Endothelial cell (in vitro differentiated cells): Measurements from ENCODE around the gene MAP3K6. TPM values are rescaled to one million over a fixed set of nuclear protein-coding genes. Genes with fewer than 3 reads are reported as not detected.
A peak's percentile ranks its signal among the peaks of the same experiment; 100 is the strongest.

ENCODE experiments used
- DNase-seq: peaks from one replicate; pipeline ENCODE4 v3.0.0; 2021; ENCODE audit warnings: low spot score
- H3K27ac Mint-ChIP-seq: one replicate; pipeline ENCODE4 v1.8.0; 2021; ENCODE audit warnings: mixed read lengths, inconsistent platforms; ENCODE audit not compliant: unreplicated experiment
- H3K27me3 Mint-ChIP-seq: one replicate; pipeline ENCODE4 v1.8.0; 2021; ENCODE audit warnings: mild to moderate bottlenecking, moderate library complexity, mixed read lengths, inconsistent platforms; ENCODE audit not compliant: unreplicated experiment
- H3K36me3 Mint-ChIP-seq: one replicate; pipeline ENCODE4 v1.8.0; 2021; ENCODE audit warnings: mild to moderate bottlenecking, low read depth, mixed read lengths, inconsistent platforms; ENCODE audit not compliant: unreplicated experiment
- H3K4me1 Mint-ChIP-seq: one replicate; pipeline ENCODE4 v1.8.0; 2021; ENCODE audit warnings: mild to moderate bottlenecking, mixed read lengths, inconsistent platforms; ENCODE audit not compliant: unreplicated experiment
- H3K4me3 Mint-ChIP-seq: one replicate; pipeline ENCODE4 v1.8.0; 2021; ENCODE audit warnings: mild to moderate bottlenecking, mixed read lengths, inconsistent platforms; ENCODE audit not compliant: unreplicated experiment
- H3K9me3 Mint-ChIP-seq: one replicate; pipeline ENCODE4 v1.8.0; 2021; ENCODE audit warnings: mixed read lengths, inconsistent platforms; ENCODE audit not compliant: unreplicated experiment
- CTCF ChIP-seq: fragments of 200-600 bp; sonication (generic); IDR thresholded peaks from one replicate; pipeline ENCODE4 v1.5.0; 2021; ENCODE audit warnings: antibody characterized with exemption; ENCODE audit not compliant: unreplicated experiment
- total RNA-seq: library from RNA; stranded (reverse); fragmentation: NEBNext Ultra II Directional; extraction: Animal tissue kit (Norgen Biotek cat#: 25700); gene quantifications from one replicate; pipeline ENCODE4 v1.2.1, GENCODE V29; 2021; ENCODE audit not compliant: unreplicated experiment

MAP3K6 gene
- total RNA-seq, 1 donor from 2014 or later: 35.7 TPM

DNA sequence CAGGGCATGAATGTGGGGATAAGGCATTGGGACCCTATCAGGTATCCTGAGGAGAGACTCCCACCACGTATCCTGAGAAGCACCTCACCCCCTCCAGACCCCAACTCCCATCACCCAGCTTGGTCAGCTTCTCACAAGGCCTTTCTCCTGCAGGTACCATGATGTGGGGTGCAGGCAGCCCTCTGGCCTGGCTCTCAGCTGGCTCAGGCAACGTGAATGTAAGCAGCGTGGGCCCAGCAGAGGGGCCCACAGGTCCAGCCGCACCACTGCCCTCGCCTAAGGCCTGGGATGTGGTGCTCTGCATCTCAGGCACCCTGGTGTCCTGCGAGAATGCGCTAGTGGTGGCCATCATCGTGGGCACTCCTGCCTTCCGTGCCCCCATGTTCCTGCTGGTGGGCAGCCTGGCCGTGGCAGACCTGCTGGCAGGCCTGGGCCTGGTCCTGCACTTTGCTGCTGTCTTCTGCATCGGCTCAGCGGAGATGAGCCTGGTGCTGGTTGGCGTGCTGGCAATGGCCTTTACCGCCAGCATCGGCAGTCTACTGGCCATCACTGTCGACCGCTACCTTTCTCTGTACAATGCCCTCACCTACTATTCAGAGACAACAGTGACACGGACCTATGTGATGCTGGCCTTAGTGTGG, 27.0 kb upstream of the MAP3K6 start:
- Mint-ChIP-seq H3K27ac (no peak overlapping the region), H3K27me3 (peaks cover 23% of the 10 kb centered on the region), H3K4me3 (no peak overlapping the region), H3K36me3 (peaks cover 7% of the 10 kb centered on the region), H3K4me1 (peaks cover 31% of the 10 kb centered on the region), H3K9me3 (no peaks in the 10 kb centered on the region)
- no peak for TF ChIP-seq CTCF
- no peak for DNase-seq

GRCh38 chr1:27392778-27393635, 26.2 kb upstream of the MAP3K6 start:
- peaks cover 21% of the 10 kb centered on the region for H3K27me3 Mint-ChIP-seq
- no peak for DNase-seq

DNA sequence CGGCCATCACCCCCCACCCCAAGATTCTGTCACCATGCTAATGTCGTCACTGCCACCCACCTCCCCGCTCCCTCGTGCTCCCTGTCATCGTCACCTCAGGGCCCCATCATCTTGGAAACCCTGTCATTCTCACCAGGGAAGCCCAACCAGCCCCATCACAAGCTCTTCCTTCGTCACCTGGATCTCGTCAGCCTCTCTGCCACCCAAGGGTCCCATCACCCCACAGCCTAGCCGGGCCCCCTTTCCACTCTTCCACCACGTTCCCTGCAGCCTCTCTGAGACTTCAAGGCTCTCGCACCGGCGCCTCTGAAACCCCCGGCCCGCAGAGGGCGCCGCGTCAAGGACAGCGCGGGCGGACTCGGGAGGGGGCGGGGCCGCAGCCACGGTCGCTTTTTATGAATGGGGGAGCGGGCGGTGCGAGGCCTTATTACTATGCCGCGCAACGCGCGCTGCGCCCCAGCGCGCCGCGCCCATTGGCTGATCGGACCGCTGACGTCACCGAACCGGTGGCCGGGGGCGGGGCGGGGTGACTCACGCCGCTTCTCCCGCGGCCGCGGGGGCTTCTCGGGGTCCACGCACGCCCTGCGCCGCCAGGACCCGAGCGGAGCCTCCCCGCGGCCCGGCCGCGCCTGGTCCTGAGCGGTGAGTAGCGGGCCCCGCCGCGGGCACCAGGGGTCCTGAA, 25.5 kb upstream of the MAP3K6 start, which contains the start of gene GPR3:
TSS of gene GPR3 (plus strand) at position 527 of the 682 bp plus-strand sequence. CDS start 1,177 bp downstream, outside the sequence.
- Mint-ChIP-seq H3K36me3 (peaks cover 4% of the 10 kb centered on the region), H3K27ac (no peak within 1 kb of the TSS), H3K27me3 (peaks cover 15% of the 10 kb centered on the region), H3K4me3 (peak within 1 kb of the TSS; percentile 92), H3K9me3 (no peaks in the 10 kb centered on the region), H3K4me1 (peaks cover 30% of the 10 kb centered on the region)
- peak; percentile 91 for DNase-seq
- TF ChIP-seq CTCF: no peak

More at GRCh38 chr1:27392778-27393635, 26.2 kb upstream of the MAP3K6 start:
- Mint-ChIP-seq H3K9me3 (no peaks in the 10 kb centered on the region), H3K4me1 (peaks cover 33% of the 10 kb centered on the region), H3K27ac (no peak overlapping the region), H3K36me3 (peaks cover 6% of the 10 kb centered on the region), H3K4me3 (peak overlapping the region; percentile 92)
- TF ChIP-seq CTCF: peak; percentile 19

GRCh38 chr1:27391511-27392095, 24.8 kb upstream of the MAP3K6 start:
- no peak for DNase-seq
- Mint-ChIP-seq H3K4me1 (peaks cover 27% of the 10 kb centered on the region), H3K36me3 (peaks cover 4% of the 10 kb centered on the region), H3K4me3 (peak overlapping the region; percentile 89), H3K27ac (no peak overlapping the region), H3K27me3 (peaks cover 15% of the 10 kb centered on the region), H3K9me3 (no peaks in the 10 kb centered on the region)
- TF ChIP-seq CTCF: no peak
